Transverse colon (tissue), 4 donors: ENCODE measurements around the gene ARRDC3.

Source experiments
- EP300 ChIP-seq: sonication (generic); formaldehyde crosslinking; IDR thresholded peaks from one replicate; pipeline ENCODE4 v1.6.1; 2017; ENCODE audit warnings: antibody characterized with exemption, low read depth
- POLR2A ChIP-seq: fragments of 450-650 bp; IDR thresholded peaks from one replicate; pipeline ENCODE4 v1.6.1; 2016; ENCODE audit warnings: antibody characterized with exemption, mild to moderate bottlenecking, moderate library complexity
- POLR2AphosphoS5 ChIP-seq, 3 donors: sonication (generic); formaldehyde crosslinking; IDR thresholded peaks; one replicate each; pipeline ENCODE4 v1.6.1; 2016; ENCODE audit warnings: antibody characterized with exemption in 3 of 3
- TF ChIP-seq, protein P1 (sequence below), 5 experiments: fragments of 200-600 bp in 3 of 5; fragments of 450-650 bp in 2 of 5; sonication (generic) in 3 of 5; IDR thresholded peaks; 1 replicate in 2 of 5; 2 replicates in 3 of 5; pipeline ENCODE4 v1.5.1; 2016 to 2017; ENCODE audit warnings: antibody characterized with exemption in 5 of 5, inconsistent platforms in 3 of 5, mild to moderate bottlenecking in 2 of 5, moderate library complexity in 1 of 5

DNA sequence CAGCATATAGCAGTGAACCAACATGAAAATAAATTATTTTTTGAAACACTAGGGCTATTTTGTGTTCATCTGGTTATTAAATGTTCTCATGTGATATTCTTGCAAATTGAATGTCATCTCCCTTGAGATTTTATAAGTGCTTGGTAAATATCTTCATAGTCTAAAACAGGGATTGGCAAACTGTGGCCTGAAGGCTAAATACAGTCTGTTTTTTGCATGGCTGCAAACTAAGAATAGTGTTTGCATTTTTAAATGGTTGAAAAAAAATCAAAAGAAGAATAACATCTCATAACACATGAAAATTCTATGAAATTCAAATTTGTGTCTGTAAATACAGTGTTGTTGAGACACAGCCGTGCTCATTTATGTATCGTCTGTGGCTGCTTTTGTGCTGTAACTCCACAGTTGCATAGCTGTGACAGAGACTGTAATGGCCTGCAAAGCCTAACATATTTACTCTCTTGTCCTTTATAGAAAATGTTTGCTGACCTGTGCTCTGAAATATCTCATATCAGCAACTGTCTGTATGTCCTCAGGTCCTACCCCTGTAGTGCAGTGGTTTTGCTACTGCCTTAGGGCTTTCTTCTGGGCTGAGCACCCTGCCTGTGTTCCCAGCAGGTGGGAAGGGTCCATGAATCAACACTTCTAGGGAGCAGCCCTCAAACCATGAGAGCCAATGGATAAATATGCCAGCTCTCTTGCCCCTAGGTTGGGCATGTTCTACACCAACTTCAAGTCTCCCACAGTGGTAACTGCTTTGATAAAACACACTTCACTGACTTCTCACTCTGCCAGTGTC lies 41.7 kb upstream of the ARRDC3 start:
- TF ChIP-seq POLR2A (no peak), EP300 (no peak), POLR2AphosphoS5 (IDR thresholded peaks at IDR 0.05) (no peak)
- TF ChIP-seq, protein P1, sequence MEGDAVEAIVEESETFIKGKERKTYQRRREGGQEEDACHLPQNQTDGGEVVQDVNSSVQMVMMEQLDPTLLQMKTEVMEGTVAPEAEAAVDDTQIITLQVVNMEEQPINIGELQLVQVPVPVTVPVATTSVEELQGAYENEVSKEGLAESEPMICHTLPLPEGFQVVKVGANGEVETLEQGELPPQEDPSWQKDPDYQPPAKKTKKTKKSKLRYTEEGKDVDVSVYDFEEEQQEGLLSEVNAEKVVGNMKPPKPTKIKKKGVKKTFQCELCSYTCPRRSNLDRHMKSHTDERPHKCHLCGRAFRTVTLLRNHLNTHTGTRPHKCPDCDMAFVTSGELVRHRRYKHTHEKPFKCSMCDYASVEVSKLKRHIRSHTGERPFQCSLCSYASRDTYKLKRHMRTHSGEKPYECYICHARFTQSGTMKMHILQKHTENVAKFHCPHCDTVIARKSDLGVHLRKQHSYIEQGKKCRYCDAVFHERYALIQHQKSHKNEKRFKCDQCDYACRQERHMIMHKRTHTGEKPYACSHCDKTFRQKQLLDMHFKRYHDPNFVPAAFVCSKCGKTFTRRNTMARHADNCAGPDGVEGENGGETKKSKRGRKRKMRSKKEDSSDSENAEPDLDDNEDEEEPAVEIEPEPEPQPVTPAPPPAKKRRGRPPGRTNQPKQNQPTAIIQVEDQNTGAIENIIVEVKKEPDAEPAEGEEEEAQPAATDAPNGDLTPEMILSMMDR (IDR thresholded peaks at IDR 0.05): no peak
